A204.1 (cell line): ENCODE data around the gene KRT35.

Experiments used
- FAIRE-seq: peaks from 2 replicates; lab custom pipeline; 2012; peaks lifted over from hg19 to GRCh38; lab: Jason Lieb, UNC

The KRT35 gene

DNA sequence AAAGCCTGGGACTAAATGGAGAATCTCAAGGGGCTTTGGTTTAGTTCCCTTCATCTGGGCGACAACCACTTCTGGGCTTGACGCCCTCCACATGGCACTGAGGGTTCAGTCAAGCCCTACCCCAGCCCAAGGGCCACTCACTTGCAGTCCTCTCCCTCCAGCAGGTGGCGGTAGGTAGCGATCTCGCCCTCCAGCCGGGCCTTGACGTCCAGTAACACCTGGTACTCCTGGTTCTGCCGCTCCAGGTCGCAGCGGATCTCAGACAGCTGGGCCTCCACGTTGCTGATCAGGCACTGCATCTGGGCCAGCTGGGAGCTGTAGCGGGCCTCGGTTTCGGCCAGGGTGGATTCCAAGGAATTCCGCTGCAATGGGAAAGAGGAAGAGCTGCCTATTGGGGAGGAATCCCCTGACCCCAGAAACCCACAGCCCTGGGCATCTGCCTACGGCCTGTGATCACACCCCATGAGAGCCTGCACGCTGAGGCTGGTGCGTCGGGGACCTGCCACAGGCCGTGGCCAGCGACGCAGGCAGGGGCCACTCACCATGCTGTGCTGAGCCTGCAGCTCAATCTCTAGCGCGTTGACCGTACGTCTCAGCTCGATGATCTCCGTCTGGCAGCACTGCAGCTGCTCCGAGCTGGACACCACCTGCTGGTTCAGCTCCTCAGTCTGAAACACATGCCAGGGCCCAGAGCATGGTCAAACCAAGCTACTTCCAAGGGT is 6.0 kb upstream of the KRT35 start:
- FAIRE-seq: no peak

DNA sequence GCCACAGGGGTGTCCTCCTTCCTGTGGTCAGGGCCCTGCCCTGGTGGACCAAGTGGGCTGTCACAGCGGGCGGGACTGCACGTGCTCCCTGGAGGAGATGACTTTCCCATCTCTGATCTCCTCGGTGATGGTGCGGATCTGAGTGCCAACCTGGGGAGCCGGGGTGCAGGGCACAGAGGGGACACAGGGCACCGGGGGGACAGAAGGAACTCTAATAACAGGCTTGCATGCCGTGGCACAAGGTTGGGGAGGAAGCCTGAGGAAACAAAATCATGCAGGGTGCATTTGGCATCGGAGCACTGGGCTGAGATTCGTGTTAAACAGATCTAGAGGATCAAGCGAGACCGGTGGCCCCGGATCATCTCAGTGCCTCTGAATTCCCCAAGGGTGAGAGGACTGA is 5.4 kb upstream of the KRT35 start:
- FAIRE-seq: no peak

DNA sequence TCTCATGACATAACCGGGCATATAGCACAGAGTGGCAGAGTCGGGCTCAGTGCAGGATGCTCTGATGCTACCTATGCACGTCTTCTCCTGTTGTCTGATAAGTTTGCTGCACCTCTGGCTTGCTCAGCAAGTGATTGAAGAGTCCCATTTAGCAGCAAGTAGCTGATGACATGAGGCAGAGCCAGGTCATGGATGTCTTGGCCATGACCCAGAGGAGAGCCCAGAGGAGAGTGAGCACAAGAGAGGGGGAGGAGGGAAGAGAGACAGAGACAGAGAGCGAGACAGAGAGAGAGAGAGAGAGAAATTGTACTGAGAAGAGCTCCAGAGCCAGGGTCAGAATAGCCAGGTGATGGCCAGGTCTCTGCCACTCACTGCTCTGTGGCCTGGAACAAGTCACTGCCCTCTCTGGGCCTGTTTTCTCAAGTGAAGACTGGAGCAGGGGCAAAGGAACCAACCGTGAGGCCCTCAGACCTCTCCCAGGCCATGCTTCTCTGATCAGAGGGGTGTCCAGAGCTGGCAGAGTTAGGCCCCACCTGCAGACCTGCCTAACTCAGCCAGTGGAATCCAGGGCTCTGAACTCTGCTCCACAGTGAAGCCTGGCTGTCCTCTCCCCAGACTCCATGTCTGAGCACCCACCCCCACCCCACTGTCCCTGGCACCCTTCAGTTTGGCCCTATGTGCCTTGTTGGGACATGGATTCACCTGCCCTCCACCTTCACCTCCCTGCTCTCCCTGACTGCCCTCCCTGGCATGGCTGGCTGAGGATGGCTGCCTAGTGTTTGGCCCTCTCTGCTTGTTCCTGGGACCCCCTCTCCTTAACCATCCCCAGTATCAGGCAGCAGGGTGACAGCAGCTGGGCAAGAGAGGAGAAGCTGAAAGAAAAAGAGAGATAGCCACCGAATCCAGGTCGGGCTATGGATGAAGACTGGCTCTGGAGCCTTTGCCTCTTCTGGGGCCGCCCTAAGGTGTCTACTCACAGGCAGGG is 4.3 kb upstream of the KRT35 start:
- FAIRE-seq: no peak

DNA sequence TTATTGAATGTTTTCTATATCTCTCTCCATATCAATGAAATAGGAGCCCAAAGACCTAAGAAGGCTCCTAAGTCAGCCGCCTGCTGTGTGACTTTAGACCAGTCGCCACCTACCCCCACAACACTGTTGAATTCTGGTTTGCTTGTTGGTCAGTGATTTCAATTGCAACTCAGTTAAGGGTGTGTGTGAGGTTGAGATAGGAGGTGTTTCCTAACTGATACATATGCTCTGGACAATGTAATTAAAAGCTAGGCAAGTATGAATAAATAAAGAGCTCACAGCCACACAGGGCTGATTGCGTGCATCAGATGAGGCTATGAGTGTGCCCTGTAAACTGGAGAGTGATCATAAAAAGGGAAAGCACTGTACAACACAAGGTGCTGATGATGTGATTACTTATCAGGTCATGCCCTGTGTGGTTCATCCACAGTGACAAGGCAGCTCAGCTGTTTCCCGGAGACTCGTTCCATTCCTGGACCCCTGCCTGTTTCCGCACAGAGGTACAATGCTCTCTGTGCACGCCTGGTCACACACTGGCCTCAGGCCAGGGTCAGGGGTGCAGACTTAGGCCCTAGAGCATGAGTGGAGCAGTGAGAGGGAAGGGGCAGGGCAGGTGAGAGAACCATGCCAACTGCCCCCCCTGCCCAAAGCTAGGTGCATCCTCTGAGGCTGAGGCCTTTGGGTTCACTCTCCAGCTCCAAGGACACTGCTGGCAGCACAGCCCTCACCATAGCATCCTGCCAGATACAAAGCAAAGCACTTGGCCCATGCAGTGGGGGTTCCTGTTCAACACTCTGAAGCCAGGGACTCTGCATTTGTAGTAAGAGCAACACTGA is 3.3 kb upstream of the KRT35 start:
- no peak for FAIRE-seq

DNA sequence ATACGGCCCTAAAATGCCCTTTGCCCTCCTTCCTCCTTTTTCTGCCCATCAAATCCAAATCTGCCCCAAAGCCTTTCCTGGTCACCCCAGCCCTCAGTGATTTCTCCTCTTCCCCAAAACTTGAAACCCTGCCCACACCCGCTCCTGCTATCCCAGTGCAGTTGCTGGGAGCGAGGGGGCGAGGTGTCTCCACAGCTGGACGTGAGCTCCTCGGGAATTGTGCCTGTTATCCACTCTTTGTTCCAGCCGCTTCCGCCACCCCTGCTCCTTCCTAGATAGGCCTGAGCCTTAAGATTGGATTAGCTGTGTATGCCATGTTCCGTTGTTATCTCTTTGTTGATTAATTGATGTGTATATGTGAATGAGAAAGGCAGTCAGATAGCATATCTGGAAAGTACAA is 2.6 kb upstream of the KRT35 start:
- no peak for FAIRE-seq

DNA sequence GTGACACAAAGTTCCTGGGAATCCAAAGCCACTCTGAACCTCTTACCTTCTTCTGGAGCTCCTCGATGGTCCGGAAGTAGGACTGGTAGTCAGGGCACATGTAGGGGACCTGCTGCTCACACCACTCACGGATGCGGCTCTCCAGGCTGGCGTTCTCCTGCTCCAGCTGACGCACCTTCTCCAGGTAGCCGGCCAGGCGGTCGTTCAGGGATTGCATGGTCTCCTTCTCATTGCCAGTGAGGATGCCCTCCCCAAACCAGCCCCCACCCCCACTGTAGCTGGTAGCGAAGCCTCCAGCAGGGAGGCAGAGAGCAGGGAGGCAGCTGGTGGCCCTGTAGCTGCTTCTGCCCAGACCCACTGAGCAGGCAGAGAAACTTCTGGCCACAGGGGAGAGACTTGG is 370 bp downstream of the KRT35 start:
- no peak for FAIRE-seq

DNA sequence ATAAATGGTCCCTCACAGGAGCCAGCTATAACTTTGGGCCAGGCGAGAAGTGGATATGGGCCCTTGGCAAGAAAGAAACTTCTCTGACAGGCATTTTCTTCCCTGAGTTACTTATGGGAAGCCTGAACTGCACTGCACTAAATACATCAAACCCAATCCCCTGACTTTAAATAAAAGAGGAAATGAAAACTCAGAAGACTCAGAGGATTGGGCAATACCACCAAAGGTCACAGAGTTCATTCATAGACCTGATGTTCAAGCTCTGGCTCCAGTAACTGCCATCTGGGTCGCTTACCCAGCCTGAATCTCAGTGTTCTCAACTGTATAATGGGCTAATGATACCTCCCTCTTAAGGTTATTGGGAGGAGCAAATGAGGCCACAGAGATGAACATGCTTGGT is 815 bp downstream of the KRT35 start:
- no peak for FAIRE-seq

DNA sequence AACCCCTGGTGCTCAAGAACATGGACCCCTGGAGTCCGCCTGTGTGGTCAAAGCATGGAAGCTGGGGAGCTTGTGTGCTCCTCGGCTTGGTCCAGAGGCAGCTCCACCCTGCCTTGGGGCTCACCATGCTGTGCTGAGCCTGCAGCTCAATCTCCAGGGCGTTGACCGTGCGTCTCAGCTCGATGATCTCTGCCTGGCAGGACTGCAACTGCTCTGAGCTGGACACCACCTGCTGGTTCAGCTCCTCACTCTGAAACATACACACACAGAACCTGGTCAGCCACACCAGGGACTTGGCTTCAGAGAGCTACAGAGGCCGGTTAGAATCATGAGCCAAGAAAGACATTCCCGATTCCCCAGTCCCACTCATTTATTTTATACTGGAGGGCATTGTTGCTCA is 2.7 kb downstream of the KRT35 start:
- FAIRE-seq: no peak

DNA sequence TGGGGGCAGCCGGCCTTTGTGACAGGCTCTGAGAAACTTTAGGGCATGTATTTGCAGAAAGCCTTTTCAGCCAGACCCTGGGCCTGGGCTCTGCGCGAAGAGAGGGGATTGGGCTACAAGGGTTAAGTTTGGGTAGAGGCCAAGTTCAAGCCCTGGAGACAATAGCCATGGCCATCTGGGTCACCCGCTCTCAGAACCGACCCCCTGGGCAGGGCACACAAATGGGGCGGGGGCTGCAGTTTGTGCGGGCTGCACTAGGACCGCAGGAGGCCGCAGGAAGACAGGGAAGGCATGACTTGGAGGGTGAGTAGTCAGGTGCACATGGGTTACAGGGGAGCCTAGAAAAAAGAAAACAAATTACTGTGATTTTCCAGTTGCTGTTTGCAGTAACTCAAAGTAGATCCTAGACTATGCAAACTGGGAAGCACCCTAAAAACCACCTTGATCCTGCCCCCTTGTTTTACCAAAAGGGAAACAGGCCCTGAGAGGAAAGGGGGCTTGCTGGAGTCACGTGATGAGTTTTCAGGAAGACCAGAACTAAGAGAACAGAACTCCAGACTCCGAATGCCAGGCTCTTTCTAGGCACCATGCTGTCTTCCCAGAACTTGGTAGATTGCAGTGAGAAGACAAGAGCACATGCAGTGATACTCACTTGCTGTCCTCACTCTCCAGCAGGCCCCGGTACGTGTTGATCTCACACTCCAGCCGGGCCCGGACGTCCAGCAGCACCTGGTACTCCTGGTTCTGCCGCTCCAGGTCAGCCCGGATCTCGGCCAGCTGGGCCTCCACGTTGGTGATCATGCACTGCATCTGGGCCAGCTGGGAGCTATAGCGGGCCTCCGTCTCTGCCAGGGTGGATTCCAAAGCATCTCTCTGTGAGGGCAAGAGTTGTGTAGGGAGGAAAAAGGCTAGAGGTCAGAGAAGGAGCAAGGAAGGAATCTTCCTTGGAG is 3.8 kb downstream of the KRT35 start:
- FAIRE-seq: no peak

DNA sequence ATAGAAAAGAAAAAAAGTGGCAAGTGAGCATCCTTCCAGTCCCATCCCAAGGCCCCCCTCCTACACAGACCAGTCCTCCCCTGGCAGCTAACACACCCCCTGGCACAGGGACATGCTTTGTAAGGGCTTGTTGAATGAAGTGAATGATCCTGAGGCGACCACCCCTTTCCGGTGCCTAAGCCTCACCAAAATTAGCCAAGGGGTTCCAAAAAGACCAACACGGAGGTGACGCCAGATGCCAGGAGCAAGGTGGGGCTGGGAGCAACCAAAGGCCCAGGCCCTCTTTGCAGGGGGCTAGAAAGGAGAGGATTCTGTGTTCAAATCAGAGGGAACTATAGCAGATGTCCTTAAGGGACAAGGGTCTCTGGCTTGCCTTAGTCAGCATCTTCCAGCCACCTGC is 5.5 kb downstream of the KRT35 start:
- no peak for FAIRE-seq

DNA sequence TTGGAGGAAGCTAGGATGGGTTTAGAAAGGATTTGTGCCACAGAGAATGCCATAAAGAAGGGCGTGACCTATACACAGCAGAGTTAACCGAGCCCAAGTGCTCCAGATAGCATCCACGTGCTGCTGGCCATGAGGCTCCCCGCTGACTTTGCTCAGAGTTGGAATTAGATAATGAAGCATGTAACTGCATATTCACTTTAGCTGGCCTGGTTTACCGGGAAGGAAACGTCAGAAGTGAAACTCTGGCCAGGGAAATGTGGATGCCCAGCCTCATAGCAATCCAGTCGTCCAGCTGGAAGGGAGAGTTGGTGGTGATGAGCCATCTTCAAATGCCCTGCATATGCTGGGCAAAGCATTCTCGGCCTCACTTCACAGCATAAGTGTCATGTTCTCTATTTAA is 6.1 kb downstream of the KRT35 start:
- FAIRE-seq: no peak

DNA sequence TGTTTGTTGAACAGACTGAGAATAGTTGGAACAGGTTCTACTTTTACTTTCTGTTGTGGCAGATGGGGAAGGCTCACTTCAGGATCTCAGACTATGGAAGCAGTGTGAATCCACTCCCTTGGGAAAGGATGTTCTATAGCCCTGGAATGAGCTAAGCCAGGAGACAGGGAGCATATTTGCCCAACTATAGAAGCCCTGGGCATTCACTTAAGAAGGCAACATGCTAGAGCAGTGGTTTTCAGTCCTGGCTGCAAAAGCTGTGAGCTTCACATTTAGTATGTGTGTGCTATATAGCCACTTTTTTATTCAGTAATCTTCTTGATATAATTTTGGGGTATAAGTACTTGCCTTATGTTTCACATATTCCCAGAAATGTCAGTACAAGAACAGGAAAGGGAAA is 12.6 kb downstream of the KRT35 start:
- FAIRE-seq: no peak

DNA sequence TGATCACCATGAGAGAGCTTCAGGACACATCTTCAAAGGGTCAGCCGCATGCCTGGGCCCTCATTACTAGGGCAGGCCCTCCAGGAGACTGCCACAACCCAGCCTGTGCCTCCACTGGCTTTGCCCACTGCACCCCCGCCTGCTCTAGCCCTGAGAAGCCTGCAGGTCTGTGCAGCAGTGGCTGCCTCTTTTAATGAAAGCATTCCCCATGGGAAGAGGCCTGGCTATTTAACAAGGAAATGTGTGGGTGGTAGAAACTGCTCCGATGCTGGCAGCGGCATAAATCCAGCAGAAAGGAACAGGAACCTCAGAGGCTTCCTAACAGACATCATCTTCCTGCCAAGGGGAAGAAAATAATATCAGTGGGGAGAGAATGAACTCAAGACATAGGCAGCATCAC is 13.4 kb downstream of the KRT35 start:
- no peak for FAIRE-seq

DNA sequence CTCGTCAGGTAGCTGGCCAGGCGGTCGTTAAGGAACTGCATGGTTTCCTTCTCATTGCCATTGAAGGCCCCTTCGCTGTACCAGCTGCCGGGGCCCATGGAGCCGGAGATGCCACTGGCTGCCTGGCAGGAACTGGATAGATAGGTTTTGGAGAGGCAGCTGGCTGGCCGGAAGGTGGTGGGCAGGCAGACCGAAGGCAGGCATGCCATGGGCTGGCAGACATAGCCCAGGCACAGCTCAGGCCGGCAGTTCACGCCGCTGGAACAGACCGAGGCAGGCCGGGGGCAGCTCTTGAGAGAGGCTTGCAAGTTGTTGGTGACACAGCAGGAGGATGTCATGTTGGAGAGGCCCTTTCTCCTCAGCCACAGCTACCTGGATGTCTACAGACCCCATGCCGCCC is 14.0 kb downstream of the KRT35 start, which contains the start of gene KRT32:
KRT32 (minus strand) TSS at position 399 of the 400 bp plus-strand sequence; CDS start at position 338, 61 bp downstream.
- FAIRE-seq: no peak

DNA sequence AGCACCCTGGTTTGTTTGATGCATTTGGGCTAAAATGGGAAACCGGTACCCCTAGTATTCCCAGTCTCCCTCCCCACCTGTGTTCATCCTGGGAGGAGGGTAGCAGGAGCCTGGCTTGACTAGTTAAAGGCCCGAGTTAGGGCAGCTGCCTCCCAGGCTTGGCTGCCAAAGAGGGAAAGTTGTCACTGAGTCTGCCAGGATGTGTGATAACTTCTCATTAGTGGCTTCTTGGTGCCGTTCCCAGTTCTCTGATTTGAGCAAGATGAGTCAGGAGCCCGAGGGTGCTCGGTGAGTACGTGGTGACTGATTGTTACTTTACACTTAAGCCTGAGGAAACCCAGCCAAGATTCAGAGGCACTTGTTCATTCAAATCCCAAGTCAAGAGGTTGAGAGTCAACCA is 16.3 kb downstream of the KRT35 start:
- FAIRE-seq: no peak

DNA sequence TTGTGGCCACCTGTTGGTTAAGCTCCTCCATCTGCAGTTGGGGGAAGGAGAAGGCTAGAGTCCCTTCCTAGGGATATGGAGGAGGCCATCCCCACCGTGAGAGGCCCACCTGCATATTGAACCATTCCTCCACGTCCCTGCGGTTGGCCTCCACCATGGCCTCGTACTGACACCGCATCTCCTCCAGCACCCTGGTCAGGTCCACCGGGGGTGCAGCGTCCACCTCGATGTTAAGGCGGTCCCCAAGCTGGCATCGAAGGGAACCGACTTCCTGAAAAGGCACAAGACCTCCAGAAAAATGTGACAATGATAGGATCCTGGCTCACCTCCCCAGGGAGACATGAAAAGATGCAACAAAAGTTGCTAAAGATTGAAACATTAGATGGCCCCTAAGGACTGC is 16.8 kb downstream of the KRT35 start:
- FAIRE-seq: no peak

DNA sequence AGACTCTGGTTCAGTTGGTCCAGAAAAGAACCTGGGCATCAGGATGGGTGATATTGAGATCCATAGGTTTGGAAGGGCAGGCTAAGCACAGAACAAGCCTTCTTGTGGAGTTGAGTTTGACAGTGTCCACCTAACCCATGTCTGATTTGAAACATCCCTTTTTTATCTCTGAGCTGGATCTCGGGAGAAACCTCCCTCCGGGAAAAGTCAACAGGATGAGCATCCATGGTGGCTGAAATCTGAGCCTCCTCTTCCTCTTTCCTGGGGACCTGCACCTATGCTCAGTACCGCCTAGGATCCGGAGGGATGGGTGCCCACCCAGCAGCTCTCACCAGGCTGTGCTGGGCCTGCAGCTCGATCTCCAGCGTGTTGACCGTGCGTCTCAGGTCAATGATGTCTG is 17.2 kb downstream of the KRT35 start:
- no peak for FAIRE-seq

DNA sequence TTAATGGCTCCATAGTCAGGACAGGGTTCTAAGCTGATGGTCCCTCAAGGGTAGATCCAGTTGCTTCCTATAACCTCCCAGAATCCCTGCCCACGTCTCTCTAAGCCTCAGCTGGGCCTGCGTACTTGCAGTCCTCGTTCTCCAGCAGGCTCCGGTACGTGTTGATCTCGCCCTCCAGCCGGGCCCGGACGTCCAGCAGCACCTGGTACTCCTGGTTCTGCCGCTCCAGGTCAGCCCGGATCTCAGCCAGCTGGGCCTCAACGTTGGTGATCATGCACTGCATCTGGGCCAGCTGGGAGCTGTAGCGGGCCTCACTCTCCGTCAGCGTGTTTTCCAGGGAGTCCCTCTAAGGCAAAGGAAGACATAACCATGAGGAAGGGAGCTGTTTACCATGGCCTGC is 18.2 kb downstream of the KRT35 start:
- no peak for FAIRE-seq

DNA sequence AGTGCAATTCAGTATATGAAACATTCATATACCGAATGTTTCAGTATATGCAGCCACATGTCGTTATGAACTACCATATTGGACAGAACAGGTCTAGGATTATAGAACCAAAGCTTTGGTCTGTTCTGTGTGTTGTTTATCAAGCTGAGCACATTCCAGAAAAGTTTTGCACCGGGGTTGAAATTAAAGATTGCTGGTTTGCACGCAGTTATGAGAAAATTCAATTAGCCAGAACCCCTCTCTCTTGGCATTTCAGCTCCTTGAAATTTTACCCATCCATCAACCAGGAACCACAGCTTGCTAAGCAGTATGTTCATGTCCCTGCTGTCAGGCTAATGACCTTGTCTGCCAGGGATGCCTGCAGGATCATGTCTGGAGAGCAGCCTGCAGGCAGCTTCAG is 23.3 kb downstream of the KRT35 start:
- no peak for FAIRE-seq

DNA sequence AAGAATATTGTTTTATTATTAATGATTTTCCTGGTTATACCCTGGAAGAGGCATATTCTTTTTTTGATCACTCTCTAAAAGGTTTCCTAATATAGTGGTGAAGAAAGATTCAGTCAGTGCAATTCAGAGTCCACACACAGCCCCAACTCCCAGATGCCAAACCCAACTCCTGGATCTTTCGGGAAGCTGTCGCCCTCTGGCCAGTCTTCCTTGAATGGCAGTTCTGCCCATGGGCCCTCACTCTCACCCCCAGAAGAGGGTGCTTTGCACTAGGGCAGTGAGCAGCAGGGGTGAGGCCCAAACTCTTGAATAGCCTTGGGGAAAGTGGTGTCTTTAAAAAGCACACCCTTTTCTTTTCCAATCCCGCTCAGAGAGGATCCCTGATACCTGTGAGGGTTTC is 24.7 kb downstream of the KRT35 start:
- no peak for FAIRE-seq

DNA sequence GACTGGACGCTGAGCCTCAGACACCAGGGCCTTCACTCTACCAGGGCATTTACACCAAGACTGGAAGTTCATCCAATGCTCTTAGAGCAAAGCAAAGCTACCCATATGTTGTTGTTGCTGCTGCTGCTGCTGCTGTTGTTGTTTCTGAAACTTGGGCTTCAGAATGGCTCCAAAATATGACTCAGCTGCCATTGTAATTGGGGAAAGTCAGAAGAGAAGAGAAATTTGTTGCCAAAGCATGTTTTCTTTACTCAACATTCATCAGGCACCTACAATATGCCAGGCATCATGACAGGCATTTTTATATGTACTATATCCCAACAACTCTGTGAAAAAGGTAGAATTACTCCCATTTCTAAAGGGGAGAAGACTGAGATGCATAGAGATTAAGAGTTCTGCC is 25.7 kb downstream of the KRT35 start:
- FAIRE-seq: no peak

DNA sequence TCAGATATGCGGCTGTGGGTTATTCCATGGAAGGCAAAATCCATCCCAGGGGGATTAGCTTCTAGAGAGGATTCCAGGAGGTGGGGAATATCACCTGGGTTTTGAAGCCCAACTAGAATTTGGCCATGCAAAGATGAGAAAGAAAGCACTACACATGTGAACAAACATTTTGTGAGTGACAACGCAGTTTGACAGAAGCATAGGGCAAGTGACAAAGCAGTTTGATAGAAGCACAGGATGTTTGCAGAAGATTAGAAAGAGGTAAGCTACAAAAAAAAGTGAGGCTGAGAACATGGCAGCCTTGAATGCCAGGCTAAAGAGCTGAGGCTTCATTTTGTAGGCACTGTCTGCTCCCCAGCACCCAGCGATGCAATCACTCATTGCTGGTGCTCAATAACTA is 27.9 kb downstream of the KRT35 start:
- no peak for FAIRE-seq
